Gastrocnemius medialis (tissue), 4 donors: ENCODE data around the gene C17orf75. TPM values are rescaled to one million over a fixed set of nuclear protein-coding genes. Genes with fewer than 3 reads are reported as not detected.
"Not testable (repeated sequence)": the region's sequence is repeated elsewhere in the genome, so short reads cannot be mapped to it uniquely, and the experiment has no call there.

ENCODE experiments used
- ATAC-seq, 2 donors: fragments of 150-250 bp; one replicate each; pipeline ENCODE4 v1.9.1; 2016
- DNase-seq, 2 donors: peaks; one replicate each; pipeline ENCODE4 v3.0.0-alpha.2; 2019
- H3K27ac ChIP-seq, 4 donors: fragments of 200-600 bp; sonication (generic); 1 replicate in 1 of 4; 2 replicates in 3 of 4; pipeline ENCODE4 v1.5.1; 2016 to 2018; ENCODE audit warnings: mild to moderate bottlenecking in 2 of 4, moderate library complexity in 1 of 4
- H3K27me3 ChIP-seq, 3 donors: fragments of 200-600 bp; sonication (generic) in 2 of 3; 1 replicate in 1 of 3; 2 replicates in 2 of 3; pipeline versions ENCODE4 v1.5.1 to v1.6.0; 2016 to 2019; ENCODE audit warnings: mild to moderate bottlenecking in 1 of 3, moderate library complexity in 1 of 3
- H3K36me3 ChIP-seq, 2 donors: fragments of 200-600 bp; sonication (generic) in 1 of 2; one replicate each; pipeline ENCODE4 v1.5.1; 2017 to 2018
- H3K4me1 ChIP-seq, 2 donors: fragments of 200-600 bp; sonication (generic) in 1 of 2; one replicate each; pipeline ENCODE4 v1.5.1; 2016 to 2017; ENCODE audit warnings: mild to moderate bottlenecking in 2 of 2
- H3K4me3 ChIP-seq, 4 donors: fragments of 200-600 bp; sonication (generic) in 3 of 4; 1 replicate in 1 of 4; 2 replicates in 3 of 4; pipeline ENCODE4 v1.5.1; 2016 to 2019; ENCODE audit warnings: mild to moderate bottlenecking in 2 of 4
- H3K9me3 ChIP-seq, 3 donors: fragments of 200-600 bp; sonication (generic) in 2 of 3; 1 replicate in 1 of 3; 2 replicates in 2 of 3; pipeline ENCODE4 v1.5.1; 2016 to 2019
- POLR2A ChIP-seq, 2 donors: fragments of 450-650 bp; IDR thresholded peaks; one replicate each; pipeline ENCODE4 v1.6.1; 2017; ENCODE audit warnings: antibody characterized with exemption in 2 of 2, mild to moderate bottlenecking in 2 of 2, moderate library complexity in 2 of 2
- in situ Hi-C, 4 donors: fragments of 200-750 bp; cut with MboI; loops; one replicate each; pipeline versions ENCODE4 v1.15.0 to v1.8.0; 2017; ENCODE audit warnings: low sequenced_read_pairs in 4 of 4
- intact Hi-C: fragments of 100-400 bp; cut with DNase I; formaldehyde crosslinking; loops from one replicate; pipeline ENCODE4 v1.15.1; 2023; ENCODE audit warnings: low total_unique reads
- total RNA-seq, 4 donors: library from RNA; depleted of rRNA; stranded (reverse); fragments of >200 nt; gene quantifications; one replicate each; pipeline versions ENCODE4 v1.1.0 to v1.2.3, GENCODE V29; 2016
- TF ChIP-seq, protein P1 (sequence below), 5 experiments: fragments of 450-650 bp in 3 of 5; fragments of 200-600 bp in 2 of 5; sonication (generic) in 2 of 5; IDR thresholded peaks in 4 of 5; conservative IDR thresholded peaks in 1 of 5; 1 replicate in 4 of 5; 2 replicates in 1 of 5; pipeline ENCODE4 v1.5.1; 2016 to 2019; ENCODE audit warnings: antibody characterized with exemption in 5 of 5, mild to moderate bottlenecking in 3 of 5, moderate library complexity in 3 of 5

The C17orf75 gene
- total RNA-seq, 4 donors from 2014 or later = 4.1 to 8.9 (median 7.7) TPM

DNA sequence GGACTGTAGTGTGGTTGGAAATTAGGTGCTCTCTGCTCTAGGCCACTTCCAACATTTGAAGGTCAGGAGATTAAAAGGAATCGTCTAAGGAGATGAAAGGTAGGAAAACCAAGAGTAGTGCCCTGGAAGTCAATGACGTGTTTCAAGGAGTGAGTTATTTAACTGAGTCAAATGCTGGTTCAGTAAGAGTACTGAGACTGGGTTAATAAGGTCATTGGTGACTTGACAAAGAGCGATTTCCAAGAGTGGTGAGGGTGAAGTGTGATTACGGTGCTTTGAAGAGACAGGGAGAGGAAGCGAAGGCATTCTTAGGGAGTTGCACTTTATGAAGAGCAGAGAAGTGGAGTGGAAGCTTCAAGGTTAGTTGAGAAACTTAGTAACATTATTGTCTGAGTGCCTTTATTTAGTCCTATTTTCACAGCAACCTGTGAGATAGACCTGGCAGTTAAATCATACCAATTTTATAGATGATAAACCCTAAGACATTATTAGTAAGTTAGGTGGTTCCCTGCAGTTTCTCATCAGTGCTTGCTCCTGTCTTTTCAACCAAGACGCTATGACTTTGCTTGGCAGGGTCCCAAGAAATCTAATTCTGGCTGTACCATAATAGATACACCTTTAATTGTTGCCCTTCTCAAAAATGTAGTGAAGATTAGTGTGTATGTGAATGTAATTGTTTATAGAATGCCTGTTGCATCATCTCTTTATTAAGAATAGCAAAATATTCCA is 13.8 kb upstream of the C17orf75 start:
- H3K4me3 ChIP-seq = peak overlapping the region in 2 of 4 donors; percentile 10 to 11
- DNase-seq (no peak), ATAC-seq (no peak)
- intact Hi-C loops (no loop called here), in situ Hi-C loops (loop anchor here in 1 of 4 donors (25.0 kb wide), 1 partner anchor 469 kb away; no protein-coding TSS in a partner anchor)
- peaks cover 0 to 63% of the 10 kb centered on the region in 2 donors for H3K36me3 ChIP-seq
- peaks cover 54 to 58% of the 10 kb centered on the region in 2 donors for H3K4me1 ChIP-seq
- H3K27me3 ChIP-seq = no peaks in the 10 kb centered on the region
- TF ChIP-seq, protein P1, sequence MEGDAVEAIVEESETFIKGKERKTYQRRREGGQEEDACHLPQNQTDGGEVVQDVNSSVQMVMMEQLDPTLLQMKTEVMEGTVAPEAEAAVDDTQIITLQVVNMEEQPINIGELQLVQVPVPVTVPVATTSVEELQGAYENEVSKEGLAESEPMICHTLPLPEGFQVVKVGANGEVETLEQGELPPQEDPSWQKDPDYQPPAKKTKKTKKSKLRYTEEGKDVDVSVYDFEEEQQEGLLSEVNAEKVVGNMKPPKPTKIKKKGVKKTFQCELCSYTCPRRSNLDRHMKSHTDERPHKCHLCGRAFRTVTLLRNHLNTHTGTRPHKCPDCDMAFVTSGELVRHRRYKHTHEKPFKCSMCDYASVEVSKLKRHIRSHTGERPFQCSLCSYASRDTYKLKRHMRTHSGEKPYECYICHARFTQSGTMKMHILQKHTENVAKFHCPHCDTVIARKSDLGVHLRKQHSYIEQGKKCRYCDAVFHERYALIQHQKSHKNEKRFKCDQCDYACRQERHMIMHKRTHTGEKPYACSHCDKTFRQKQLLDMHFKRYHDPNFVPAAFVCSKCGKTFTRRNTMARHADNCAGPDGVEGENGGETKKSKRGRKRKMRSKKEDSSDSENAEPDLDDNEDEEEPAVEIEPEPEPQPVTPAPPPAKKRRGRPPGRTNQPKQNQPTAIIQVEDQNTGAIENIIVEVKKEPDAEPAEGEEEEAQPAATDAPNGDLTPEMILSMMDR (IDR thresholded peaks at IDR 0.05 in 4 of 5, conservative IDR thresholded peaks at IDR 0.05 in 1 of 5) = no peak
- TF ChIP-seq POLR2A (IDR thresholded peaks at IDR 0.05) = no peak
- H3K27ac ChIP-seq = peak overlapping the region; percentile 28 to 70 (median 41)
- H3K9me3 ChIP-seq = no peaks in the 10 kb centered on the region

DNA sequence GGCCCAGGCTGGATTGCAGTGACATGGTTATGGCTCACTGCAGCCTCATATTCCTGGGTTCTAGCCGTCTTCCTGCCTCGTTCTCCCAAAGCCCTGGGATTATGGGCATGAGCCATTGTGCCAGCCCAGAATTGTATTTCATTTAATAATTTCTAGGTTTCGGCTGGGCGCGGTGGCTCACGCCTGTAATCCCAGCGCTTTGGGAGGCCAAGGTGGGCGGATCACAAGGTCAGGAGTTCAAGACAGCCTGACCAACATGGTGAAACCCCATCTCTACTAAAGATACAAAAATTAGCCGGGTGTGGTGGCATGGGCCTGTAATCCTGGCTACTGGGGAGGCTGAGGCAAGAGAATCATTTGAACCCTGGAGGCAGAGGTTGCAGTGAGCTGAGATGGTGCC is 10.8 kb upstream of the C17orf75 start:
- Histone ChIP-seq H3K27ac (peak overlapping the region; percentile 10 to 100 (median 58)), H3K4me3 (peak overlapping the region; percentile 2 to 96 (median 78)), H3K4me1 (peaks cover 56 to 66% of the 10 kb centered on the region in 2 donors), H3K36me3 (peaks cover 0 to 35% of the 10 kb centered on the region in 2 donors)
- H3K9me3 ChIP-seq, DNase-seq, ATAC-seq, H3K27me3 ChIP-seq: not testable (repeated sequence)
- in situ Hi-C loops = loop anchor here in 1 of 4 donors (25.0 kb wide), 1 partner anchor 465 kb away; no protein-coding TSS in a partner anchor
- intact Hi-C loops = loop anchor here (5.0 kb wide), 1 partner anchor 130 kb away; no protein-coding TSS in a partner anchor

DNA sequence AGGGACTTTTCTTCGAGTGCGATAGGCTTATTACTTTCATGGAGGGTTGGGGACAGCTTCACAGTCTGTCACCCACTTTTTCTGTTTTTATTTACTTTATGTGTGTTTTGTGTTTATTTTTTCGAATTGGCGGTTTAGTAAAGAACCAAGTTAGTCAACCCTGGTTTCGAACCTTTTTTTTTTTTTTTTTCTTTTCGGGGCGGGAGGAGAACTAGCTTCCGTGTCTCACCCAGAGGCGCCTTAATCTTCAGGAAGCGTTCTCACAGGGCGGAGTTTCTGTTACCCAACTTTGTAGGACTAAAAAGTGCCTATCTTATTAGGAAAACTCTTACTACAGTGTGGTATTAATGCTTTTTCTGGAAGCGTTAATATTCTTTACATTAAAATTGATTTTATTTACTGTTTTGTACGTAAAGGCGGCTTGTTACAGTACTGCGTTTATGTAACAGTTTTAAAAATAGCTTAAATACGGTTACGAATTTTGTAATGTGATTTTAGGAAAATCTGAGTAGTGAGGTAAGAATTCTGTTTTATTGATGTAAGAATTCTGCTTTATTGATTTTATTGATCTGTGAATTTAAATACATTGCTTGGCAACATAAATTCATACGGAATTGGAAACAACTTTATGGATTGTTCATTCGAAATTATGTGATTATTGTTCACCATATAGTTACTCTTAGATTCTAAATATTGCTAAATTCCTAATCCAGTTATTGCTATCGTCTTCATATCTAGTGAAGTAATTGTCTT is 8.9 kb upstream of the C17orf75 start:
- intact Hi-C loops (loop anchor here (5.0 kb wide), 1 partner anchor 131 kb away; no protein-coding TSS in a partner anchor), in situ Hi-C loops (loop anchor here in 1 of 4 donors (25.0 kb wide), 1 partner anchor 464 kb away; no protein-coding TSS in a partner anchor)
- ATAC-seq (peak; percentile 58 to 63), DNase-seq (peak in 1 of 2 donors; percentile 45)
- TF ChIP-seq POLR2A (IDR thresholded peaks at IDR 0.05) = no peak
- TF ChIP-seq, protein P1 (IDR thresholded peaks at IDR 0.05 in 4 of 5, conservative IDR thresholded peaks at IDR 0.05 in 1 of 5) = no peak
- Histone ChIP-seq H3K27ac (peak overlapping the region; percentile 96 to 100 (median 98)), H3K4me1 (peaks cover 45 to 52% of the 10 kb centered on the region in 2 donors), H3K9me3 (no peaks in the 10 kb centered on the region), H3K36me3 (peaks cover 0 to 31% of the 10 kb centered on the region in 2 donors), H3K27me3 (no peaks in the 10 kb centered on the region), H3K4me3 (peak overlapping the region; percentile 67 to 96 (median 87))

DNA sequence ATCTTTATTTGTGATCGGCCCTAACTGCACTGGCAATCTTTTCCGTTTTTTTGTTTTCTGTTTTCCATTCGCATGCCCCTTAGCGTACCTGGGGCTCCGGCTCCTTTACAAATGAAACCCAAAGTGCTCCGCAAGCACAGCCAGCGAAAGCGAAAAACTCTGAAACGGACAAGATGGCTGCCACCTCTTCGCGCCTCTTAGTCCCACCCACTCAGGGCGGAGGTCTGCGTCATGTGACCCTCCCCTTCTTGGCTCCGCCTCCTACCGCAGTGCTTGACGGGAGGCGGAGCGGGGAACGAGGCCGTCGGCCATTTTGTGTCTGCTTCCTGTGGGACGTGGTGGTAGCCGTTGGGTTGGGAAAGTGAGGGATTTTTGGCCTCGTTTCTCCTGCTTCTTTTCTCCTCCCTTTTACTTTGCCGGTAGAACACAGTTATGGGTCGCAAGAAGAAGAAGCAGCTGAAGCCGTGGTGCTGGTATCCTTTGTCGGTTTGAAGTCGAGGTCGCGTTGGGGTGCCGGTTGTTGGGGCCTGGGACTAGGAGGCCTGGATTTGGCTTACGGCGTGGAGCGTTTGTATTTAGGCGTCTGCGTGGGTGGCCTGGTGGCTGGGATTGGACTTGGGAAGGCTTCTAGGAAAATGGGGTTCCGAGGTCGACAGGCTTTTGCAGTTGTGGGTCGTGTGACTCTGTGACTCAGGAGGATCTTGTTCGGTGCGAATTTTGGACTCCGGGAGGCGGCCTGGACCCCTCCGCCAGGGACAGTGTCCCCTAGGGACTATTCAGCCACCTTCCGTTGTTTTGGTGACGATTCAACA is 8.1 kb upstream of the C17orf75 start, which contains the start of gene ZNF207:
Gene ZNF207 (plus strand): TSS at position 304 of the 812 bp plus-strand sequence. CDS start 129 bp downstream, at position 433.
- ATAC-seq (peak; percentile 96 to 98), DNase-seq (peak; percentile 96)
- Histone ChIP-seq H3K27ac (peak within 1 kb of the TSS; percentile 96 to 100 (median 98)), H3K36me3 (peaks cover 0 to 28% of the 10 kb centered on the region in 2 donors), H3K9me3 (no peaks in the 10 kb centered on the region), H3K27me3 (no peaks in the 10 kb centered on the region), H3K4me3 (peak within 1 kb of the TSS; percentile 67 to 96 (median 87)), H3K4me1 (peaks cover 38 to 44% of the 10 kb centered on the region in 2 donors)
- TF ChIP-seq, protein P1 (IDR thresholded peaks at IDR 0.05 in 4 of 5, conservative IDR thresholded peaks at IDR 0.05 in 1 of 5) = no peak
- TF ChIP-seq POLR2A (IDR thresholded peaks at IDR 0.05) = peak; percentile 84 to 85
- in situ Hi-C loops (loop anchor here in 1 of 4 donors (25.0 kb wide), 2 partner anchors 338 to 463 kb away; partner anchors contain the start of gene LRRC37B), intact Hi-C loops (loop anchor here (5.0 kb wide), 1 partner anchor 132 kb away; no protein-coding TSS in a partner anchor)
